Midbrain (tissue), 1 donor: ENCODE data around the gene RACGAP1.

Experiments
- DNase-seq: peaks from one replicate; lab custom pipeline; 2025; lab: John Stamatoyannopoulos, UW

Gene RACGAP1

GRCh38 chr12:49969027-49969426, 56.3 kb downstream of the RACGAP1 start:
- peak; percentile 64 for DNase-seq

- no peak for DNase-seq
These were observed 56.8 kb downstream of the RACGAP1 start for GRCh38 chr12:49968471-49968870.

- DNase-seq, result no peak
These were observed 57.5 kb downstream of the RACGAP1 start for GRCh38 chr12:49967777-49968250.

- peak; percentile 92 for DNase-seq
These were observed 58.1 kb downstream of the RACGAP1 start for GRCh38 chr12:49967042-49967776.

- DNase-seq, result no peak
These were observed 58.7 kb downstream of the RACGAP1 start for GRCh38 chr12:49966511-49967041.

- no peak for DNase-seq
These were observed 59.5 kb downstream of the RACGAP1 start for GRCh38 chr12:49965836-49966235.

GRCh38 chr12:49964849-49965624, 60.3 kb downstream of the RACGAP1 start:
- no peak for DNase-seq

GRCh38 chr12:49963976-49964815, 61.1 kb downstream of the RACGAP1 start:
- no peak for DNase-seq

- DNase-seq, result no peak
These were observed 62.2 kb downstream of the RACGAP1 start for GRCh38 chr12:49962861-49963765.

GRCh38 chr12:49961993-49962764, 63.1 kb downstream of the RACGAP1 start:
- no peak for DNase-seq

GRCh38 chr12:49961111-49961922, 64.0 kb downstream of the RACGAP1 start, which contains the start of gene AQP5:
AQP5 (plus strand) TSS chr12:49961872; CDS start chr12:49962018, 146 bp downstream.
- DNase-seq, result no peak

GRCh38 chr12:49960474-49961110, 64.7 kb downstream of the RACGAP1 start:
- no peak for DNase-seq

- no peak for DNase-seq
These were observed 65.4 kb downstream of the RACGAP1 start for GRCh38 chr12:49959685-49960473.

- no peak for DNase-seq
These were observed 67.7 kb downstream of the RACGAP1 start for GRCh38 chr12:49957570-49957967.

- no peak for DNase-seq
These were observed 68.4 kb downstream of the RACGAP1 start for GRCh38 chr12:49956663-49957569.

- DNase-seq, result no peak
These were observed 69.2 kb downstream of the RACGAP1 start for GRCh38 chr12:49955899-49956662.
